ENCODE measurements around the gene HOXC5. TPM values are rescaled to one million over a fixed set of nuclear protein-coding genes. Genes with fewer than 3 reads are reported as not detected.
"Not testable (repeated sequence)": the region's sequence is repeated elsewhere in the genome, so short reads cannot be mapped to it uniquely, and the experiment has no call there.

HOXC5 gene
- total RNA-seq, 4 donors from 2014 or later = 0.27 TPM; not detected in 3

DNA sequence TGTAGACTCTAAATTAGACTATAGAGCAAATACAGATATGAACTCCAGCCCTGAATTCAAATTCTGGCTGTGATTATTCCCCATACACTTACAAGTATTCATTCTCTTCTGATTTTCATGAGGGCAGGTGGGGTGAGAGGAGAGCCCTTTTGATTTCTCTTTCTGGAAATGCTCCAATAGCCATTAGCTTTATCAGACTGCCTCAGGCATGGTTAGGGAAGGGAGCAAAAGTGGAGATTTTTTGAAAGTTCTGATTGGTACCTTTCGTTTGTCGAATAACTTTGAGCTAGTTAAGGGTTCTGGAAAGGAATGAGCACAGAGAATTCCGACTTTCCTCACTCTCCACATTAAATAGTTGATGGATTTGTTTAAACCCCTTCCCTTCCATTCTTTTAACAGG lies 7.8 kb downstream of the HOXC5 start:
- no peak overlapping the region for H3K27ac ChIP-seq
- H3K36me3 ChIP-seq = no peaks in the 10 kb centered on the region
- no peak overlapping the region for H3K4me3 ChIP-seq (replicated peaks in 1 of 3)
- no peaks in the 10 kb centered on the region for H3K9me3 ChIP-seq
- intact Hi-C loops (cut with DNase I) = no loop called here
- TF ChIP-seq, protein P1, sequence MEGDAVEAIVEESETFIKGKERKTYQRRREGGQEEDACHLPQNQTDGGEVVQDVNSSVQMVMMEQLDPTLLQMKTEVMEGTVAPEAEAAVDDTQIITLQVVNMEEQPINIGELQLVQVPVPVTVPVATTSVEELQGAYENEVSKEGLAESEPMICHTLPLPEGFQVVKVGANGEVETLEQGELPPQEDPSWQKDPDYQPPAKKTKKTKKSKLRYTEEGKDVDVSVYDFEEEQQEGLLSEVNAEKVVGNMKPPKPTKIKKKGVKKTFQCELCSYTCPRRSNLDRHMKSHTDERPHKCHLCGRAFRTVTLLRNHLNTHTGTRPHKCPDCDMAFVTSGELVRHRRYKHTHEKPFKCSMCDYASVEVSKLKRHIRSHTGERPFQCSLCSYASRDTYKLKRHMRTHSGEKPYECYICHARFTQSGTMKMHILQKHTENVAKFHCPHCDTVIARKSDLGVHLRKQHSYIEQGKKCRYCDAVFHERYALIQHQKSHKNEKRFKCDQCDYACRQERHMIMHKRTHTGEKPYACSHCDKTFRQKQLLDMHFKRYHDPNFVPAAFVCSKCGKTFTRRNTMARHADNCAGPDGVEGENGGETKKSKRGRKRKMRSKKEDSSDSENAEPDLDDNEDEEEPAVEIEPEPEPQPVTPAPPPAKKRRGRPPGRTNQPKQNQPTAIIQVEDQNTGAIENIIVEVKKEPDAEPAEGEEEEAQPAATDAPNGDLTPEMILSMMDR (IDR thresholded peaks at IDR 0.05) = no peak
- TF ChIP-seq POLR2A (IDR thresholded peaks at IDR 0.05) = no peak
- DNase-seq = no peak
- peaks cover 0 to 14% of the 10 kb centered on the region in 2 donors for H3K4me1 ChIP-seq
- H3K27me3 ChIP-seq = peaks cover 9% of the 10 kb centered on the region
- WGBS, 2 donors = 58 to 59% methylated on average over 3 of the region's 3 CpGs

DNA sequence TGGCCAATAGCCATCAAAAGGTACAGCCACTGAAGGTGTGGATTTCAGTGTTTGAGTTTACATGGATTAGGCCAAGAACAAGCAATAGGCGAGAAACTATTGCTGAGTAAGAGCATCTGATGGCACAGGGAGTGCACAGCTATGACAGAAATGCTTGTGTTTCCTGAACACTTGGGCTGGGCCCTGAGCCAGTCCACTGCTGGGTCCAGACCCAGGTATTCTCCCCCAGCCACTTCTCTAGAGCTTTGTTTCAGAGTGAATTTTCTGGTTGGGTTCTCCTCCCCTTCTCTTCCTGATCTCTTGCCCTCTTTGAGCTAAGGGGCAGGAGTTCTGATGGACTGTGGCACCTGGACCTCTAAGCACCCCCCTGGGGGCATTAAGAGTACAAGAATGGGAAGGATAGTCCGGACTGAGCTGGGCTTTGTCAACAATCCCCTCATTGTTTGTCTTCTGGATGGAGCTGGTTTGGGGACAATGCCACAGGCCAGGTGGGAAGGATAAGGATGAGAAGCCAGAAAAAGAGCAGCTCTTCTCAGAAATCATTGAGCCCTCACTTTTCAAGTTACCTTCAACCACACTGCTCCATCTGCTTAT lies 8.3 kb downstream of the HOXC5 start:
- Histone ChIP-seq H3K4me3 (replicated peaks in 1 of 3) (no peak overlapping the region), H3K4me1 (peaks cover 0 to 11% of the 10 kb centered on the region in 2 donors), H3K36me3 (no peaks in the 10 kb centered on the region), H3K27ac (no peak overlapping the region), H3K27me3 (peaks cover 14% of the 10 kb centered on the region), H3K9me3 (no peaks in the 10 kb centered on the region)
- 19 to 28% methylated on average over 2 of the region's 2 CpGs for WGBS, 2 donors
- intact Hi-C loops (cut with DNase I) = no loop called here
- DNase-seq = no peak
- TF ChIP-seq, protein P1 (IDR thresholded peaks at IDR 0.05) = no peak
- no peak for TF ChIP-seq POLR2A (IDR thresholded peaks at IDR 0.05)

DNA sequence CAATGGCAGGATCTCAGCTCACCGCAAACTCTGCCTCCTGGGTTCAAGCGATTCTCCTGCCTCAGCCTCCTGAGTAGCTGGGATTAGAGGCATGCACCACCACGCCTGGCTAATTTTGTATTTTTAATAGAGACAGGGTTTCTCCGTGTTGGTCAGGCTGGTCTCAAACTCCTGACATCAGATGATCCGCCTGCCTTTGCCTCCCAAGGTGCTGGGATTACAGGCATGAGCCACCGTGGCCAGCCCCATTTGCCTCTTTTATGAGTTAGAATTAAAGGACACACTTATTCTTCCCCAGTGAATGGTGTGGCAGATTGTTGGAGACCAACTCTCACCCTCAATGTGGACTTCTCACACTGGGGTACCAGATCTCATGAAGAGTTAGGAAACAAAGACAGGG lies 9.2 kb downstream of the HOXC5 start:
- 50 to 59% methylated on average over 6 of the region's 6 CpGs for WGBS, 2 donors
- H3K9me3 ChIP-seq; intact Hi-C loops (cut with DNase I): not testable (repeated sequence)

DNA sequence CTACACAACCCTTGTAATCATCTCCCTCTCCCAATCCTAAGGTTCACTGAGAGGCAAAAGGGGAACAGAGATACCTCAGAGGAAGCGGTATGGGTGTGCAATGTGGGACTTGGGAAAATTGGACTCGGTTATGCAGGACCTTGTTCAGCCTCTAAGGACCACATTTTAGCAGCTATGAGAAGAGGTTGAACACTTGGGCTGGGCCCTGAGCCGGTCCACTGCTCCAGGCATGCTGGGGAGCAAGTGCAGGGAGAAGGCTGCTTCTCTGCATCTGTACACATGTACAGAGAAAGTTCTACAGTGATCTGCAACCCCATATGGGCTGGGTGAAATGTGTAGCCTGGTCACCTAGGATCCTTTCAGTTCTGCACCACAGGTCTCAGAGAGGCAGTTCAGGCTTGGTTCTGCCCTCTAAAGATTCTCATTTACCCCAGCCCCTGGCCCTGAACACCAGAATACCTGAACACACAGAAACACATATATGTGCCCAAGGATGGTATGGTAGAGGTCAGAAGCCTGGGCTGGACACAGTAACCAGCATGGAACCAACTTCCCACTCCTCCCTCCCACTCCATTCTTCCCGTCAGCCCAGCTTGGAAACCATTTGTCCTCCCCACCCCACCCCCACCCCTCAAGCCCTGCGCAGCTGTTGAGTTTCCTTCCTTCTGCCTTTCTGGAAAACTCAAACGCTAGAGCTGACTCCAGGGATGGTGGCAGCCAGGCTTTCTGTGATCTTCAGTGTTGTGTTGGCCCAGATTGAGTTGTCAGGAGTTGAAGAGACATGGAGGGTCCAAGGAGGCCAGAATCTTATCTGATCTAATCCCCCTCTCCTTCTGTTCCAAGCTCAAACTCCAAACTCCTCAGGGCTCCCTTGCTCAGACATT lies 10.4 kb downstream of the HOXC5 start:
- DNase-seq = no peak
- WGBS, 2 donors = 33 to 36% methylated on average over 6 of the region's 6 CpGs

More for the DNA sequence above, 9.2 kb downstream of the HOXC5 start:
- H3K4me3 ChIP-seq (replicated peaks in 1 of 3); DNase-seq; H3K4me1 ChIP-seq; H3K27ac ChIP-seq; H3K36me3 ChIP-seq: not testable (repeated sequence)
- peaks cover 20% of the 10 kb centered on the region for H3K27me3 ChIP-seq

DNA sequence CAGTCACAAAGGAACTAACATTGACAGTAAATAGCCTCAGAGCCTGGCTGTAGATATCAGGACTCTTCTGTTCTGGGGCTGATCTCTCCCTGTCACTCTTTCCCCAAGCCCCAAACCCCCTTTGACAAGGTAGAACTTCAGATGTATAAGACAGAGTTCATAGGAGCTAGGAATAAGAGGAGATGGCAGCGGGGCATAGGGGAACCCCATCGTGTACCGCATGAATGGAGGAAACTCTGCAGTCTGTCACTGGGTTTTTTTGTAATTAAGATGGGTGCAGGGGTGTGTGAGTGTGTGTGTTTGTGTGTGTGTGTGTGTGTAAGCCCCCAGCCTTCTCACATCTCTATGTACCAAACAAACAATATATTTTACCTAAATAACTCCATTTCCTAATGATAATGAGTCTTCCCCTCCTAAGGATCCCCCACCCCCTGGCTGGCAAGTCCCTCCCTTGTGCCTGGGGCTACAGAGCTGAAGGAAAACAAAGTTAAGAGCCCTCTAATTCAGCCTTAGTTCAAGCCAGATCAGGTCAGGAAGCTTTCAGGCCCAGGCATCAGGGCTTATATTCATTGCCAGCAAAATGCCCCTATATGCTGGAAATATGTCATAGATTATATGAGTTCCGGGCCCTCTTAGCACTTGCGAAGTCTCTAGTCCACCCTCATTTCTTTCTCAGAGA lies 11.7 kb downstream of the HOXC5 start:
- DNase-seq = no peak
- no peak overlapping the region for H3K27ac ChIP-seq
- H3K27me3 ChIP-seq = peaks cover 29% of the 10 kb centered on the region
- H3K4me3 ChIP-seq (replicated peaks in 1 of 3) = no peak overlapping the region
- 24 to 32% methylated on average over 5 of the region's 5 CpGs for WGBS, 2 donors
- no peaks in the 10 kb centered on the region for H3K9me3 ChIP-seq
- intact Hi-C loops (cut with DNase I) = no loop called here
- no peak for TF ChIP-seq POLR2A (IDR thresholded peaks at IDR 0.05)
- TF ChIP-seq, protein P1 (IDR thresholded peaks at IDR 0.05) = no peak
- H3K4me1 ChIP-seq = peaks cover 0 to 12% of the 10 kb centered on the region in 2 donors
- no peaks in the 10 kb centered on the region for H3K36me3 ChIP-seq

More for the DNA sequence above, 10.4 kb downstream of the HOXC5 start:
- H3K9me3 ChIP-seq = no peaks in the 10 kb centered on the region
- TF ChIP-seq, protein P1 (IDR thresholded peaks at IDR 0.05) = no peak
- TF ChIP-seq POLR2A (IDR thresholded peaks at IDR 0.05) = no peak
- peaks cover 0 to 13% of the 10 kb centered on the region in 2 donors for H3K4me1 ChIP-seq
- no peak overlapping the region for H3K4me3 ChIP-seq (replicated peaks in 1 of 3)
- intact Hi-C loops (cut with DNase I) = no loop called here
- H3K36me3 ChIP-seq = no peaks in the 10 kb centered on the region
- no peak overlapping the region for H3K27ac ChIP-seq
- peaks cover 27% of the 10 kb centered on the region for H3K27me3 ChIP-seq
